NCI-H2227 (cell line): Measurements from ENCODE around the gene CRELD1.
A peak's percentile ranks its signal among the peaks of the same experiment; 100 is the strongest.
"Not testable (repeated sequence)": the region's sequence is repeated elsewhere in the genome, so short reads cannot be mapped to it uniquely, and the experiment has no call there.

Experiments
- DNase-seq: peaks from one replicate; lab custom pipeline; 2025; ENCODE audit not compliant: unreplicated experiment; lab: John Stamatoyannopoulos, UW

CRELD1 gene

GRCh38 chr3:9932843-9933560, 632 bp upstream of the CRELD1 start:
- DNase-seq = peak; percentile 79

DNA sequence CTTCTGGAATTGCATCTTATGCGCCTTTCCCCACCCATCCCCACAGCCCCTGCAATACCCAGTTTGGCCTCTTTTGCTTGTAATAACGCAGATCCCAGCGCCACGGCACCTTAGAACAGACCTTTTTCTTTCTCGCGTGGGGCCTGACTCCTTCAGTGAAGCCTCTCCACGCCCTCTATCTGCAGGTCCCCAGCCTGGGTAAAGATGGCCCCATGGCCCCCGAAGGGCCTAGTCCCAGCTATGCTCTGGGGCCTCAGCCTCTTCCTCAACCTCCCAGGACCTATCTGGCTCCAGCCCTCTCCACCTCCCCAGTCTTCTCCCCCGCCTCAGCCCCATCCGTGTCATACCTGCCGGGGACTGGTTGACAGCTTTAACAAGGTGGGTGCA, 594 bp downstream of the CRELD1 start:
- peak; percentile 62 for DNase-seq

- no peak for DNase-seq
Observed at GRCh38 chr3:9934993-9935392, 1.4 kb downstream of the CRELD1 start.

DNA sequence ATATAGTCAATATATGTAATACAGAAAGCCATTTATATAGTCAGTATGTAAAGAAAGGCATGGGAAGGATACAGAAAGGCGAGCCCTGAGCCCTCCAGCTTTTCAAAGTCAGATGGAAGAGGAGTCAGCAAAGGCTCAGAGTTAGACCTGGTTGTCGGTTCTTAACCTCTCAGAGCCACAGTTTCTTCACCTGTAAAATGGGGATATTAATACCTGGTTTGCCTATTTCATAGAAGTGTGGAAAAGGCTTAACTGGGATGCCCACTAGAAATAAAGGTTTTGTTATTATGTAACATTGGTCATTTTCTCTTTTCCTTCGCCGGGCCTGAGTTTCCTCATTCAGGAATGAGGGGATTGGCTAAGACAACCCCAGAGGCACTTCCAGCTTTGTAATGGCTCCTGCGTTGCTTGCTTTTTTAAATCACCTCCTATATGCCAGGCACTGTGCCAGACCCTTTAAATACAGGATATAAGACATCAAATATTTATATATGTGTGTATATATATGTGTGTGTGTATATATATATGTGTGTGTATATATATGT, 2.4 kb downstream of the CRELD1 start:
- no peak for DNase-seq

DNA sequence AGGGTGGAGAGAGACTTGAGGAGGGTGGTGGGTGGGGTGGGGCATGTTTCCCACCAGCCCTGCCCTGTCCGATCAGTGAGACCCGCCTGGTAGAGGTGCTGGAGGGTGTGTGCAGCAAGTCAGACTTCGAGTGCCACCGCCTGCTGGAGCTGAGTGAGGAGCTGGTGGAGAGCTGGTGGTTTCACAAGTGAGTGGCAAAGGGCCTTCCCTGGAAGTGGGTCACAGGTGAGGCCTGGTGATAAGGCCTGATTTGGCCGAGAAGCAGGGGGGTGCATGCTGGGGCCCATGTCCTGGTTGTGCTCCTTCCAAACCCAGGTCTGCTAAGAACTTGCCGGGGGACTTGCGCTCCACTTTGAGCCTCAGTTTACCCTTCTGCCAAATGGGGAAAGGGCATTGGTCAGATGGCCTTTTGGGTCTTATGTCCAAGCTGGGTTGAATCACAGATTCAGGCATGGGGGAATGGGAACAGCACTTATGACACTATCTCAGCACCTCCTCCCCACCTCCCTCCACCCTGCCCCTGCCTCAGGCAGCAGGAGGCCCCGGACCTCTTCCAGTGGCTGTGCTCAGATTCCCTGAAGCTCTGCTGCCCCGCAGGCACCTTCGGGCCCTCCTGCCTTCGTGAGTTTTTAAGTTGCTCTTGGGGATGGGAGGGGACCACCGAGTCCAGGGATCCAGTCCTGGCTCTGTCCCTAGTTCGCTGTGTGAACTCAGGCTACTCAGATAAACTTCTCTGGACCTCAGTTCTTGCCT, 4.0 kb downstream of the CRELD1 start:
- no peak for DNase-seq

DNA sequence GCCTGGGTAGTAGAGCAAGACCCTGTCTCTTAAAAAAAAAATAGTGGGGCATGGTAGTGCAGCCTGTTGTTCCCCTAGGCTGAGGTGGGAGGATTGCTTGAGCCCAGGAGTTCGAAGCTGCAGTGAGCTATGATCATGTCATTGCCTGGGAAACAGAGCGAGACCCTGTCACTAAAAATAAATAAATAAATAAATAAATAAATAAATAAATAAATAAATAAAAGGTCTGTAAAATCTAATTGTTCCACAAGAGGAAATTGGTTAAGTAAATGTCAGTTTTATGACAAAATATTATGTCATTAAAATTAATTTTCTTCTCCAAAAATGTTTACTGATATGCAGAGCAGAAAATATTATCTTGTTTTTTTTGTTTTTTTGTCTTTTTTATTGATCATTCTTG, 5.3 kb downstream of the CRELD1 start:
- DNase-seq = no peak

DNA sequence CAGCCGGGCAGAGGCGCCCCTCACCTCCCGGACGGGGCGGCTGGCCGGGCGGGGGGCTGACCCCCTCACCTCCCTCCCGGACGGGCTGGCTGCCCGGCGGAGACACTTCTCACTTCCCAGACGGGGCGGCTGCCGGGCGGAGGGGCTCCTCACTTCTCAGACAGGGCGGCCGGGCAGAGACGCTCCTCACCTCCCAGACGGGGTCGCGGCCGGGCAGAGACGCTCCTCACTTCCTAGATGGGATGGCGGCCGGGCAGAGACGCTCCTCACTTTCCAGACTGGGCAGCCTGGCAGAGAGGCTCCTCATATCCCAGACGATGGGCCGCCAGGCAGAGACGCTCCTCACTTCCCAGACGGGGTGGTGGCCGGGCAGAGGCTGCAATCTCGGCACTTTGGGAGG, 6.3 kb downstream of the CRELD1 start:
- not testable (repeated sequence) for DNase-seq

GRCh38 chr3:9940746-9941145, 7.1 kb downstream of the CRELD1 start:
- DNase-seq = no peak

GRCh38 chr3:9942164-9942563, 8.5 kb downstream of the CRELD1 start:
- DNase-seq = no peak

GRCh38 chr3:9942934-9943690, 9.5 kb downstream of the CRELD1 start:
- no peak for DNase-seq

GRCh38 chr3:9944271-9944670, 10.6 kb downstream of the CRELD1 start:
- DNase-seq = no peak

DNA sequence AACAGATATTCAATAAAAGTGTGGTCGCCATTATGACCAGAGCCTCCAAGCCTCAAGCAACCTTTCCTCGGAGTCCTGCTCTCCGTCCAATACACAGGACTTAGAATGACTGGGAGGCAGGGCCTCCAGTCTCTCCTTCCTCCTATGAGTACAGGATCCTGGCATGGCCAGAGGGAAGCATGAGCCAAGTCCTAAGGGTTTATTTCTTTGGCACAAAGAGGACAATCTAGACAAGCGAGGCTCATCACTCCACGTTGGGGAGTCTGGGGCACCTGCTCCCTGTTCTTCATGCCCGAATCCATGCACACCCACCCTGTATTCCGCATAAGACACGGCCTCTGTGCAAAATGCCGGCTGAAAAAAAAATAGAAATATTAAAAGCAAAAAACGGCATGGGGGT, 11.7 kb downstream of the CRELD1 start:
- DNase-seq = no peak

- DNase-seq = peak; percentile 63
Observed at GRCh38 chr3:9946112-9947024, 12.7 kb downstream of the CRELD1 start.

DNA sequence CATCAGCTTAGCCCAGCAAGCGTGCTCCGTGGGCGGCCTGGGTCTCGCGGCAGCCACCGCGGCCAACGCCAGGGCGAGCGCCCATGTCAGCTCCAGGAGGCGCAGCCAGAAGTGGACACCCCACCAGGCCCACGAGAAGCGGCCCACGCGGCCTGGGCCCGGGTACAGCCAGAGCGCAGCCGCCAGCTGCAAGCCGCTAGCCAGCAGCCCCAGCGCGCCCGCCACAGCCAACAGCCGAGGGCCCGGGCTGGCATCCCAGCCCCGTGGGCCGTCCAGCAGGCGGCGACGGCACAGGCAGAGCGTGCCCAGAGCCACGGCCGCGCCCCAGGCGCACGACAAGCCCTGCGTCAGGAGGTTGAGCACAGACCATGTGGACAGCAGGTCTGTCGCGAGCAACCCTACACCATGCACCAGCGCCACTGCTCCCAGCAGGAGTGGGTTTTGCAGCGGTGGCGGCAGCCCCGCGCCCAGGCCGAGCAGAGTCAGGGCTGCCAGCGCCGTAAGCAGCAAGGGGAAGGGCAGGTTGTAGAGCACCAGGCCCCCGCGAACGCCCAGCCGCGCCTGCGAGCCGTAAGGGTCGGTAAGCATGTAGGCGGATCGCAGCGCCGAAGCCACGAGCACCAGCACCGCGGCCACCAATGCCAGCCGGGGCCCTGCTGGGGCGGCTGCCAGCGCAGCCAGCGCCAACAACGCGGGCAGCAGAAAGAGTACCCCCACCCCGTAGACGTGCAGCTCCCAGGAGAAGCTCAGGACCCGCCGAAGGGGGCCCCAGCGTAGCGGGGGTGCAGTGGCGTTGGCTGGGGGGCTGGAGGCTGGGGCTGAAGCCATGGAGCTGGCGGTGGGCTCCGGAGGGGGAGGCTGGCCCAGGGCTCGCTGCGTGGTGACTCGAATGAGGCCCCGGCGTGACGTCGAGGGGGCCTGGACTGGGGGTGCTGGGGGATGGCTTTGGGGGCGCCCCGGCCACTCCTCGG, 13.7 kb downstream of the CRELD1 start:
- no peak for DNase-seq

DNA sequence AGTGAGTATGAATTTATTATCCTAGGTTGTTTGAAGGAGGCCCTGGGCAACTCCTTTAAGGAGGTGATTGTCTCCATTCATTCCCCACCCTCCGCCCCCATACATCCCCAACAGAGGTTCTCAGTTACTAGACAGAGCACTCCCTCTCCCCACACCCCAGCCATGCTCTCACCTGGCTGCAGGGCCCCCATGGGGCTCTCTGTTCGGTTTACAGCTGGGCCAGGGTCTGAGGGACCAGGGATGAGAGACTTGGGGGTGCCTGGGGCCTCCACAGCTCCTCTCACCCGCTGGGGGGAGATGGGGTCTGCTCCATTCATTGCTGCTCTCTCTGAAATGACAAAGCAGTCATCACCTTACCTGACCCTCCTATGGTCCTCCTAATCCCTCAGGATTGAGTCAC, 15.0 kb downstream of the CRELD1 start:
- no peak for DNase-seq

DNA sequence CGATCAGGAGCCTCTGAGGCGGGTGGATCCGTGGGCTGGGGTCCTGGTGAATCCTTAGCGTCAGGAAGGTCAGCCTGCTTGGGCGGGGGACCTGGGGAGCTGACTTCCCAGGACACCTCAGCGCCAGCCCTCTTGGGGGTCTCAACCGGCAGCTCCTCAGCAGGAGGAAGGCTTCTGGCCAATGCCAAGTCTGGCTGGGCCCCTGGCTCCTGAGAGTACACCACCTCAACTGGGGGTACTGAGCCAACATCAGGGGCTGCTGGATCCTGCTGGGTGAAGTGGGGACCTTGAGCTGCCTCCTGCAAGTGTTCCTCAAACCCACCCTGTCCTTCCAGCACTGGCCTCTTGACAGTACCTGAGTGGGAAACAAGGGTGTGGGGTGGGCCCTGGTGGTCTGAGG, 15.5 kb downstream of the CRELD1 start:
- DNase-seq = no peak

- DNase-seq = no peak
Observed at GRCh38 chr3:9949626-9950025, 16.0 kb downstream of the CRELD1 start.

GRCh38 chr3:9951126-9951525, 17.5 kb downstream of the CRELD1 start:
- no peak for DNase-seq

GRCh38 chr3:9951598-9951961, 17.9 kb downstream of the CRELD1 start:
- DNase-seq = no peak
